ENCODE measurements around the gene FSTL5. TPM values are rescaled to one million over a fixed set of nuclear protein-coding genes. Genes with fewer than 3 reads are reported as not detected.

Gene FSTL5
- total RNA-seq, 1 donor from 2014 or later, result not detected

- DNase-seq (ENCODE audit: low spot score), result no peak
Observed at GRCh38 chr4:161595230-161595771, 568.5 kb downstream of the FSTL5 start.

GRCh38 chr4:161585011-161585410 is 578.8 kb downstream of the FSTL5 start:
- no peak for DNase-seq (ENCODE audit: low spot score)

GRCh38 chr4:161583549-161583948 is 580.3 kb downstream of the FSTL5 start:
- no peak for DNase-seq (ENCODE audit: low spot score)

- no peak for DNase-seq (ENCODE audit: low spot score)
Observed at GRCh38 chr4:161581262-161582230, 582.3 kb downstream of the FSTL5 start.

GRCh38 chr4:161577579-161578301 is 586.1 kb downstream of the FSTL5 start:
- no peak for DNase-seq (ENCODE audit: low spot score)

- DNase-seq (ENCODE audit: low spot score), result no peak
Observed at GRCh38 chr4:161573836-161574235, 590.0 kb downstream of the FSTL5 start.

GRCh38 chr4:161564230-161564834 is 599.5 kb downstream of the FSTL5 start:
- no peak for DNase-seq (ENCODE audit: low spot score)

- DNase-seq (ENCODE audit: low spot score), result no peak
Observed at GRCh38 chr4:161555689-161556660, 607.8 kb downstream of the FSTL5 start.

GRCh38 chr4:161554372-161554990 is 609.3 kb downstream of the FSTL5 start:
- no peak for DNase-seq (ENCODE audit: low spot score)

- no peak for DNase-seq (ENCODE audit: low spot score)
Observed at GRCh38 chr4:161546902-161547301, 616.9 kb downstream of the FSTL5 start.

GRCh38 chr4:161540265-161540664 is 623.5 kb downstream of the FSTL5 start:
- DNase-seq (ENCODE audit: low spot score), result no peak

GRCh38 chr4:161538941-161539340 is 624.9 kb downstream of the FSTL5 start:
- DNase-seq (ENCODE audit: low spot score), result no peak

- no peak for DNase-seq (ENCODE audit: low spot score)
Observed at GRCh38 chr4:161530710-161531109, 633.1 kb downstream of the FSTL5 start.

GRCh38 chr4:161525121-161525520 is 638.7 kb downstream of the FSTL5 start:
- DNase-seq (ENCODE audit: low spot score), result no peak

- no peak for DNase-seq (ENCODE audit: low spot score)
Observed at GRCh38 chr4:161522031-161522430, 641.8 kb downstream of the FSTL5 start.

- DNase-seq (ENCODE audit: low spot score), result no peak
Observed at GRCh38 chr4:161519611-161520010, 644.2 kb downstream of the FSTL5 start.

- DNase-seq (ENCODE audit: low spot score), result no peak
Observed at GRCh38 chr4:161517941-161518340, 645.9 kb downstream of the FSTL5 start.

- DNase-seq (ENCODE audit: low spot score), result no peak
Observed at GRCh38 chr4:161505141-161505540, 658.7 kb downstream of the FSTL5 start.

- DNase-seq (ENCODE audit: low spot score), result no peak
Observed at GRCh38 chr4:161498155-161498554, 665.6 kb downstream of the FSTL5 start.

- no peak for DNase-seq (ENCODE audit: low spot score)
Observed at GRCh38 chr4:161486461-161486860, 677.3 kb downstream of the FSTL5 start.

Measured in mesenteric fat pad (tissue), 1 donor.